SH-SY5Y (cell line): ENCODE measurements around the gene LTF.

ENCODE experiments used
- GATA2 ChIP-seq: IDR thresholded peaks from 2 replicates; pipeline ENCODE4 v1.6.1; 2011; ENCODE audit warnings: mild to moderate bottlenecking, low read depth, low read length
- GATA3 ChIP-seq: IDR thresholded peaks from 2 replicates; pipeline ENCODE4 v1.6.1; 2011; ENCODE audit warnings: low read depth, mild to moderate bottlenecking, low read length, moderate library complexity

DNA sequence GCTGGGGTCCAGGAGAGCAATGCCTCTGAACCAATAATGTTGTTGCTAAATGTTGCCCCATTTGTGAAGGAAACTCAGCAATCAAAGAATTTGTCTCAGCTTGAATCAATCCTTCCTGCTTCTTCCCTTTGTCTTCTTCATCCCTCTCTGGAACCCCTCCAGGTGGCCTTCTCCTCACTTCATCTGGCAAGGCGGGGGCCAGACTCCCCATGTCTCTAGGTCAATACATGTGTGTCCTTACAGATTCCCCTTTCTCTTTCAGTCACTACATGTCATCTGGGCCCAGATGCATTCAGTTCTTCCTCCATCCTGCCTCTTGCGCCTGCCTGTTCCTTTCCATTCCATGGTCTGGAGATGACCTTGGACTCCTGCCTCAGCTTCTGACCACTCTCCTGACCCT, 8.0 kb upstream of the LTF start:
- TF ChIP-seq GATA3: no peak
- no peak for TF ChIP-seq GATA2
